ENCODE data around the gene SOCS7.
A peak's percentile ranks its signal among the peaks of the same experiment; 100 is the strongest.

SOCS7 gene

GRCh38 chr17:38338535-38338934, 13.1 kb upstream of the SOCS7 start:
- DNase-seq: no peak

- DNase-seq: no peak
Observed at GRCh38 chr17:38339891-38340290, 11.8 kb upstream of the SOCS7 start.

GRCh38 chr17:38341035-38341721, 10.5 kb upstream of the SOCS7 start:
- DNase-seq: no peak

GRCh38 chr17:38342886-38343607, 8.6 kb upstream of the SOCS7 start:
- no peak for DNase-seq

GRCh38 chr17:38343608-38344419, 7.8 kb upstream of the SOCS7 start, which contains the start of gene GPR179:
TSS of gene GPR179 (minus strand) at chr17:38343956. CDS start at chr17:38343789, 167 bp downstream.
- DNase-seq: no peak

- no peak for DNase-seq
Observed at GRCh38 chr17:38344420-38344745, 7.3 kb upstream of the SOCS7 start.

GRCh38 chr17:38345743-38346142, 5.9 kb upstream of the SOCS7 start:
- no peak for DNase-seq

- peak; percentile 78 for DNase-seq
Observed at GRCh38 chr17:38349097-38349730, 2.4 kb upstream of the SOCS7 start.

- DNase-seq: no peak
Observed at GRCh38 chr17:38350035-38350434, 1.6 kb upstream of the SOCS7 start.

- DNase-seq: peak; percentile 6
Observed at GRCh38 chr17:38352245-38353085, 821 bp downstream of the SOCS7 start.

GRCh38 chr17:38353086-38353604, 1.5 kb downstream of the SOCS7 start:
- no peak for DNase-seq

GRCh38 chr17:38353668-38354067, 2.0 kb downstream of the SOCS7 start:
- no peak for DNase-seq

GRCh38 chr17:38354466-38354865, 2.8 kb downstream of the SOCS7 start:
- DNase-seq: no peak

- no peak for DNase-seq
Observed at GRCh38 chr17:38355251-38355650, 3.6 kb downstream of the SOCS7 start.

- DNase-seq: no peak
Observed at GRCh38 chr17:38357486-38358123, 6.0 kb downstream of the SOCS7 start.

- no peak for DNase-seq
Observed at GRCh38 chr17:38358586-38359513, 7.2 kb downstream of the SOCS7 start.

GRCh38 chr17:38361694-38362465, 10.2 kb downstream of the SOCS7 start:
- DNase-seq: no peak

GRCh38 chr17:38363016-38363415, 11.4 kb downstream of the SOCS7 start:
- no peak for DNase-seq

GRCh38 chr17:38364741-38365140, 13.1 kb downstream of the SOCS7 start:
- no peak for DNase-seq
